Measurements from ENCODE around the gene ENC1. TPM values are rescaled to one million over a fixed set of nuclear protein-coding genes. Genes with fewer than 3 reads are reported as not detected.
A peak's percentile ranks its signal among the peaks of the same experiment; 100 is the strongest.

Gene ENC1
- total RNA-seq, 1 donor from 2014 or later: 2.6 TPM

GRCh38 chr5:74603376-74603775 is 37.2 kb downstream of the ENC1 start:
- ATAC-seq: no peak

- ATAC-seq: no peak
Measured at GRCh38 chr5:74599148-74599547, 41.4 kb downstream of the ENC1 start.

- no peak for ATAC-seq
Measured at GRCh38 chr5:74598731-74599130, 41.8 kb downstream of the ENC1 start.

GRCh38 chr5:74596927-74597326 is 43.6 kb downstream of the ENC1 start:
- ATAC-seq: no peak

- no peak for ATAC-seq
Measured at GRCh38 chr5:74595143-74595925, 45.2 kb downstream of the ENC1 start.

- ATAC-seq: no peak
Measured at GRCh38 chr5:74594137-74595040, 46.1 kb downstream of the ENC1 start.

GRCh38 chr5:74589204-74590056 is 51.1 kb downstream of the ENC1 start:
- ATAC-seq: no peak

GRCh38 chr5:74588415-74588814 is 52.1 kb downstream of the ENC1 start:
- no peak for ATAC-seq

- no peak for ATAC-seq
Measured at GRCh38 chr5:74587890-74588289, 52.6 kb downstream of the ENC1 start.

GRCh38 chr5:74587300-74587699 is 53.2 kb downstream of the ENC1 start:
- no peak for ATAC-seq

- no peak for ATAC-seq
Measured at GRCh38 chr5:74586856-74587255, 53.7 kb downstream of the ENC1 start.

GRCh38 chr5:74582853-74583252 is 57.7 kb downstream of the ENC1 start:
- ATAC-seq: no peak

- ATAC-seq: peak; percentile 81
Measured at GRCh38 chr5:74581988-74582365, 58.6 kb downstream of the ENC1 start.

GRCh38 chr5:74580729-74581109 is 59.8 kb downstream of the ENC1 start:
- no peak for ATAC-seq

GRCh38 chr5:74579215-74579614 is 61.3 kb downstream of the ENC1 start:
- no peak for ATAC-seq

GRCh38 chr5:74578356-74579044 is 62.0 kb downstream of the ENC1 start:
- no peak for ATAC-seq

Other genes starting within 250 kb of the ENC1 start
- 52.6 TPM for gene HEXB, start 44.5 kb upstream of the ENC1 start, total RNA-seq
- gene GFM2, start 126.4 kb upstream of the ENC1 start, total RNA-seq: 13.9 TPM
- gene NSA2, start 126.5 kb upstream of the ENC1 start, total RNA-seq: 39.6 TPM
- 1.5 TPM for gene FAM169A, start 225.7 kb upstream of the ENC1 start, total RNA-seq